Loucy (cell line): ENCODE data around the gene MINDY3.

Experiments
- H2AFZ ChIP-seq: fragments of 200-600 bp; sonication (generic); 2 replicates; pipeline ENCODE4 v1.6.0; 2016; ENCODE audit warnings: antibody characterized with exemption, mild to moderate bottlenecking, low read length, moderate library complexity
- H3F3A ChIP-seq: fragments of 200-600 bp; 2 replicates; pipeline ENCODE4 v1.6.0; 2016; ENCODE audit warnings: antibody characterized with exemption, low read depth, mild to moderate bottlenecking
- H3K27me3 ChIP-seq: fragments of 200-600 bp; sonication (generic); 2 replicates; pipeline ENCODE4 v1.6.1; 2014; ENCODE audit warnings: low read length, mild to moderate bottlenecking; ENCODE audit not compliant: insufficient read depth, poor library complexity, severe bottlenecking
- H3K36me3 ChIP-seq: fragments of 200-600 bp; sonication (generic); 2 replicates; pipeline ENCODE4 v1.6.1; 2016; ENCODE audit warnings: low read length; ENCODE audit not compliant: insufficient read depth
- H3K4me1 ChIP-seq: fragments of 200-600 bp; sonication (generic); 2 replicates; pipeline ENCODE4 v1.5.1; 2014; ENCODE audit warnings: low read length, mild to moderate bottlenecking; ENCODE audit not compliant: insufficient read depth, poor library complexity, severe bottlenecking
- H3K4me2 ChIP-seq: fragments of 200-600 bp; sonication (generic); 2 replicates; pipeline ENCODE4 v1.6.0; 2014; ENCODE audit warnings: antibody characterized with exemption, low read length, low read depth, mild to moderate bottlenecking; ENCODE audit not compliant: poor library complexity, severe bottlenecking
- H3K4me3 ChIP-seq: fragments of 200-600 bp; sonication (generic); 2 replicates; pipeline ENCODE4 v1.5.1; 2014; ENCODE audit warnings: low read length, mild to moderate bottlenecking, mixed read lengths; ENCODE audit not compliant: poor library complexity, severe bottlenecking
- H3K79me2 ChIP-seq: fragments of 200-600 bp; sonication (generic); 2 replicates; pipeline ENCODE4 v1.6.1; 2014; ENCODE audit warnings: low read length; ENCODE audit not compliant: insufficient read depth
- H3K9ac ChIP-seq: fragments of 200-600 bp; sonication (generic); 2 replicates; pipeline ENCODE4 v1.6.0; 2014; ENCODE audit warnings: mild to moderate bottlenecking, low read depth, low read length, moderate library complexity; ENCODE audit not compliant: poor library complexity, severe bottlenecking
- H3K9me2 ChIP-seq: fragments of 200-600 bp; sonication (generic); replicated peaks from 2 replicates; pipeline ENCODE4 v1.6.1; 2016; ENCODE audit warnings: low read depth, low read length, mixed read lengths
- H3K9me3 ChIP-seq: fragments of 200-600 bp; sonication (generic); 2 replicates; pipeline ENCODE4 v1.6.1; 2014; ENCODE audit warnings: mild to moderate bottlenecking, antibody characterized with exemption, low read length, low read depth; ENCODE audit not compliant: insufficient read depth
- H4K20me1 ChIP-seq: fragments of 200-600 bp; sonication (generic); 2 replicates; pipeline ENCODE4 v1.6.0; 2014; ENCODE audit warnings: antibody characterized with exemption, low read length, mild to moderate bottlenecking; ENCODE audit not compliant: insufficient read depth, poor library complexity, severe bottlenecking
- EZH2phosphoT487 ChIP-seq: fragments of 200-600 bp; IDR thresholded peaks from 2 replicates; pipeline ENCODE4 v1.6.1; 2018; ENCODE audit warnings: antibody characterized with exemption, mild to moderate bottlenecking, moderate library complexity, borderline replicate concordance
- TF ChIP-seq, protein P1 (sequence below): fragments of 200-600 bp; sonication (generic); conservative IDR thresholded peaks from 2 replicates; pipeline ENCODE4 v1.5.1; 2014; ENCODE audit warnings: mild to moderate bottlenecking, antibody characterized with exemption, low read length

MINDY3 gene

GRCh38 chr10:15743443-15743842 lies 116.9 kb downstream of the MINDY3 start:
- H3K4me1 ChIP-seq = no peaks in the 10 kb centered on the region
- no peaks in the 10 kb centered on the region for H3K9me2 ChIP-seq
- no peaks in the 10 kb centered on the region for H3K79me2 ChIP-seq
- H3F3A ChIP-seq = no peaks in the 10 kb centered on the region
- TF ChIP-seq, protein P1, sequence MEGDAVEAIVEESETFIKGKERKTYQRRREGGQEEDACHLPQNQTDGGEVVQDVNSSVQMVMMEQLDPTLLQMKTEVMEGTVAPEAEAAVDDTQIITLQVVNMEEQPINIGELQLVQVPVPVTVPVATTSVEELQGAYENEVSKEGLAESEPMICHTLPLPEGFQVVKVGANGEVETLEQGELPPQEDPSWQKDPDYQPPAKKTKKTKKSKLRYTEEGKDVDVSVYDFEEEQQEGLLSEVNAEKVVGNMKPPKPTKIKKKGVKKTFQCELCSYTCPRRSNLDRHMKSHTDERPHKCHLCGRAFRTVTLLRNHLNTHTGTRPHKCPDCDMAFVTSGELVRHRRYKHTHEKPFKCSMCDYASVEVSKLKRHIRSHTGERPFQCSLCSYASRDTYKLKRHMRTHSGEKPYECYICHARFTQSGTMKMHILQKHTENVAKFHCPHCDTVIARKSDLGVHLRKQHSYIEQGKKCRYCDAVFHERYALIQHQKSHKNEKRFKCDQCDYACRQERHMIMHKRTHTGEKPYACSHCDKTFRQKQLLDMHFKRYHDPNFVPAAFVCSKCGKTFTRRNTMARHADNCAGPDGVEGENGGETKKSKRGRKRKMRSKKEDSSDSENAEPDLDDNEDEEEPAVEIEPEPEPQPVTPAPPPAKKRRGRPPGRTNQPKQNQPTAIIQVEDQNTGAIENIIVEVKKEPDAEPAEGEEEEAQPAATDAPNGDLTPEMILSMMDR = no peak
- no peak for TF ChIP-seq EZH2phosphoT487
- H3K27me3 ChIP-seq = no peaks in the 10 kb centered on the region
- H3K36me3 ChIP-seq = no peaks in the 10 kb centered on the region
- no peak overlapping the region for H3K9ac ChIP-seq
- no peaks in the 10 kb centered on the region for H3K9me3 ChIP-seq
- no peak overlapping the region for H2AFZ ChIP-seq
- H3K4me2 ChIP-seq = no peak overlapping the region
- H4K20me1 ChIP-seq = no peaks in the 10 kb centered on the region
- no peak overlapping the region for H3K4me3 ChIP-seq

DNA sequence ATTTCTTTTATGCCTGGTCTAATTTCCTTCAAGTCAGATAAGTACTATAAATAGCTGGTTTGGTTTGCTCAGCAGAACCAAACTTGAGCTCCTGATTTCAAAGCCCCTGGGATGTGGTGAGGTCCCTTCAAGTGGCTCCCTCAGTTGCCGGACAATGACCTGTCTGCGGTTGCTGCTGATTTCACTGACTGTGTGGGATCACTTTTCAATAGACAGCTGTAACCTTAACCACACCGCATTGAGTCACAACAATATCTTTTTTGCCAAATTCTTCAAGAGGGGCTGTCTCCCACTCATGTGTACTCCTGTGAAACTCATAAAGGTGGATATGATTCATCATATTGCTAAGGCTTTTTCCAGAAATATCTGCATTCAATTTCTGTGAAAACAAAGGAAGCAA lies 117.5 kb downstream of the MINDY3 start:
- Histone ChIP-seq H3K4me2 (no peak overlapping the region), H3K4me3 (no peak overlapping the region), H3K27me3 (no peaks in the 10 kb centered on the region), H2AFZ (no peak overlapping the region), H3K4me1 (no peaks in the 10 kb centered on the region), H4K20me1 (no peaks in the 10 kb centered on the region), H3K9me3 (no peaks in the 10 kb centered on the region), H3K9me2 (no peaks in the 10 kb centered on the region), H3K9ac (no peak overlapping the region), H3F3A (no peaks in the 10 kb centered on the region), H3K36me3 (no peaks in the 10 kb centered on the region), H3K79me2 (no peaks in the 10 kb centered on the region)
- TF ChIP-seq, protein P1 = no peak
- no peak for TF ChIP-seq EZH2phosphoT487

DNA sequence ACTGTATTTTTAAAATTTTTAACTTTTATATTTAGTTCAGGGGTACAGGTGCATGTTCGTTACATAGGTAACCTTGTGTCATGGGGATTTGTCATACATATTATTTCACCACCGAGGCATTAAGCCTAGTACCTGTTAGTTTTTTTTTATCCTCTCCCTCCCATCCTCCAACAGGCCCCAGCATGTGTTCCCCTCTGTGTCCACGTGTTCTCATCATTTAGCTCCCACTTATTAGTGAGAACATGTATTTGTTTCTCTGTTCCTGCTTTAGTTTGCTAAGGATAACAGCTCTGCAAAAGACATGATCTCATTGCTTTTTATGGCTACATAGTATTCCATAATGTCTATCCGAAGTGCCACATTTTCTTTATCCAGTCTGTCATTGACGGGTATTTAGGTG lies 118.2 kb downstream of the MINDY3 start:
- Histone ChIP-seq H3K27me3 (no peaks in the 10 kb centered on the region), H3K79me2 (no peaks in the 10 kb centered on the region), H3F3A (no peaks in the 10 kb centered on the region), H3K4me1 (no peaks in the 10 kb centered on the region), H2AFZ (no peak overlapping the region), H4K20me1 (no peaks in the 10 kb centered on the region), H3K9me3 (no peaks in the 10 kb centered on the region), H3K9me2 (no peaks in the 10 kb centered on the region), H3K4me3 (no peak overlapping the region), H3K9ac (no peak overlapping the region), H3K4me2 (no peak overlapping the region), H3K36me3 (no peaks in the 10 kb centered on the region)
- TF ChIP-seq, protein P1 = no peak
- TF ChIP-seq EZH2phosphoT487 = no peak
